ENCODE data around the gene CENPH. TPM values are rescaled to one million over a fixed set of nuclear protein-coding genes. Genes with fewer than 3 reads are reported as not detected.
"Not testable (repeated sequence)": the region's sequence is repeated elsewhere in the genome, so short reads cannot be mapped to it uniquely, and the experiment has no call there.

Gene CENPH
- polyA plus RNA-seq, 1 donor: 11.1 TPM

DNA sequence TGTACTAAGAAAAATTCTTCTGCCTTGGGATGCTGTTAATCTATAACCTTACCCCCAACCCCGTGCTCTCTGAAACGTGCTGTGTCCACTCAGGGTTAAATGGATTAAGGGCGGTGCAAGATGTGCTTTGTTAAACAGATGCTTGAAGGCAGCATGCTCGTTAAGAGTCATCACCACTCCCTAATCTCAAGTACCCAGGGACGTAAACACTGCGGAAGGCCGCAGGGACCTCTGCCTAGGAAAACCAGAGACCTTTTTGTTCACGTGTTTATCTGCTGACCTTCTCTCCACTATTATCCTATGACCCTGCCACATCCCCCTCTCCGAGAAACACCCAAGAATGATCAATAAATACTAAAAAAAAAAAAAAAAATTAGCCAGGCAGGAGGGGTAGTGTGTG is 31.4 kb downstream of the CENPH start:
- not testable (repeated sequence) for H3K27ac ChIP-seq (ENCODE audit: low read length); H3K27me3 ChIP-seq (ENCODE audit: control insufficient read depth, insufficient read depth, low read length); H3K4me3 ChIP-seq (ENCODE audit: low read length); DNase-seq; H3K4me1 ChIP-seq (ENCODE audit: control insufficient read depth, insufficient read depth, low read length); H3K36me3 ChIP-seq (ENCODE audit: control insufficient read depth, insufficient read depth, low read length); H3K9me3 ChIP-seq (ENCODE audit: control insufficient read depth, low read depth, low read length)
- WGBS (ENCODE audit: insufficient coverage, low lambda C conversion rate): no CpG with 5 or more reads among the region's 9 CpGs

DNA sequence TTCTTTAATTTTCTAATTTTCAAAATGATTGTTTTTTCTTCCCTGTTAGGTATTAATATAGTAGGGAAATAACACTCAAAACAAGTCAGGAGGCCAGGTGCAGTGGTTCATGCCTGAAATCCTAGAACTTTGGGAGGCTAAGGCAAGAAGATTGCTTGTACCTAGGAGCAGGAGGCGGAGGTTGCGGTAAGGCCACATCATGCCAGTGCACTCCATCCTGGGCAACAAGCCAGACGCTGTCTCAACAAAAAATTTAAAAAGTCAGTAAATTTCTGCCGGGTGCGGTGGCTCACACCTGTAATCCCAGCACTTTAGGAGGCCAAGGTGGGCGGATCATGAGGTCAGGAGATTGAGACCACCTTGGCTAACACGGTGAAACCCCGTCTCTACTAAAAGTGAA is 35.1 kb downstream of the CENPH start:
- no peak for DNase-seq
- H3K4me1 ChIP-seq (ENCODE audit: control insufficient read depth, insufficient read depth, low read length): peaks cover 3% of the 10 kb centered on the region
- peaks cover 3% of the 10 kb centered on the region for H3K9me3 ChIP-seq (ENCODE audit: control insufficient read depth, low read depth, low read length)
- no peaks in the 10 kb centered on the region for H3K27me3 ChIP-seq (ENCODE audit: control insufficient read depth, insufficient read depth, low read length)
- H3K36me3 ChIP-seq (ENCODE audit: control insufficient read depth, insufficient read depth, low read length): peaks cover 20% of the 10 kb centered on the region
- whole genome bisulfite sequencing (ENCODE audit: insufficient coverage, low lambda C conversion rate): no CpG with 5 or more reads among the region's 8 CpGs
- H3K27ac ChIP-seq (ENCODE audit: low read length): no peak overlapping the region
- no peak overlapping the region for H3K4me3 ChIP-seq (ENCODE audit: low read length)

DNA sequence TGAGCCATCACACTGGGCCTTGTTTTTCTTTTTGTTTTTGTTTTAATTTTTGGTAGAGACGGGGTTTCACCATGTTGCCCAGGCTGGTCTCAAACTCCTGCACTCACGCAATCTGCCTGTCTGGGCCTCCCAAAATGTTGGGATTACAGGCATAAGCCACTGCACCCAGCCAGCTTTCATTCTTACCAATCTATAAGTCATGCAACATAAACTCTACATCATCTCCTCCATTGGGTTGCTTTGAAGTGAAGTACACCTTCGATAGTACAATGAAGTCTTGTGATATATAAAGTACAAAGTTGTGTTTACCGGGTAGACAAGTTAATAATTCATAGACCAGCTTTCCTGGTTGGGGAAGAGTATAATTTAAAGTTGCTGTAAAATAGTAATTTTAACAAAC is 36.5 kb downstream of the CENPH start:
- Histone ChIP-seq H3K27ac (ENCODE audit: low read length) (peak overlapping the region; percentile 65), H3K4me3 (ENCODE audit: low read length) (no peak overlapping the region), H3K4me1 (ENCODE audit: control insufficient read depth, insufficient read depth, low read length) (peaks cover 3% of the 10 kb centered on the region), H3K9me3 (ENCODE audit: control insufficient read depth, low read depth, low read length) (no peaks in the 10 kb centered on the region), H3K36me3 (ENCODE audit: control insufficient read depth, insufficient read depth, low read length) (peaks cover 22% of the 10 kb centered on the region), H3K27me3 (ENCODE audit: control insufficient read depth, insufficient read depth, low read length) (no peaks in the 10 kb centered on the region)
- no CpG with 5 or more reads among the region's 4 CpGs for WGBS (ENCODE audit: insufficient coverage, low lambda C conversion rate)
- peak; percentile 44 to 80 for DNase-seq

DNA sequence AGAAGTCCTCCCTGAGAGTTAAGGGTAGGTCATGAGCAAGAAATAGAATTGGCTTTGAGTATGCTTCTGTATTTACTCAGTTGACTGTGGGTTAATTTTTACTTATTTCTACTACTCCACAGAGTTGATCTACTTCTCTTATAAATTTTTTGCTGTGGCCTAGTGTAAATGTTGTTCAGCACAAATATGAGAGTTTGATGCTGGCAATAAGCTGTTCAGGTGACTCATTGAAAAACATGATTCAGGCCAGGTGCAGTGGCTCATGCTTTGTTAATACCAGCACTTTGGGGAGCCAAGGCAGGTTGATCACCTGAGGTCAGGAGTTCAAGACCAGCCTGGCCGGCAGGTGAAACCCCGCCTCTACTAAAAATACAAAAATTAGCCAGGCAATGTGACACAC is 40.8 kb downstream of the CENPH start:
- DNase-seq: no peak
- WGBS (ENCODE audit: insufficient coverage, low lambda C conversion rate): no CpG with 5 or more reads among the region's 2 CpGs
- Histone ChIP-seq H3K4me3 (ENCODE audit: low read length) (no peak overlapping the region), H3K27ac (ENCODE audit: low read length) (no peak overlapping the region), H3K36me3 (ENCODE audit: control insufficient read depth, insufficient read depth, low read length) (peaks cover 20% of the 10 kb centered on the region), H3K27me3 (ENCODE audit: control insufficient read depth, insufficient read depth, low read length) (no peaks in the 10 kb centered on the region), H3K4me1 (ENCODE audit: control insufficient read depth, insufficient read depth, low read length) (peaks cover 9% of the 10 kb centered on the region), H3K9me3 (ENCODE audit: control insufficient read depth, low read depth, low read length) (no peaks in the 10 kb centered on the region)

DNA sequence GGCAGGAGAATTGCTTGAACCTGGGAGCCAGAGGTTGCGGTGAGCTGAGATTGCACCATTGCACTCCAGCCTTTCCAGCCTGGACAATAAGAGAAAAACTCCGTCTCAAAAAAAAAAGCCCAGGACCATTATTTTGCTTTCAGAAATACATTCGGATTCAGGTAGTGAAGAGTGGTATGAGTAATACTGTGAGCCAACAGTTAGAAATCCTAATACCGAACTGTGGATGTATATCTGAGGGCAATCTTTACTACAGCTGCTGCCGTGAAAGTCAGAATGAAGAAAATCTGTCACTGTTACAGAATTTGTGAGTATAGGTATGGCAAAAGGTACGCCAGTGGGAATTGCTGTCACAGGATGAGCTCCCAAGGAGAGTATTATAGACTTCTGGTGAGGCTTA is 41.9 kb downstream of the CENPH start:
- Histone ChIP-seq H3K27ac (ENCODE audit: low read length) (no peak overlapping the region), H3K36me3 (ENCODE audit: control insufficient read depth, insufficient read depth, low read length) (peaks cover 18% of the 10 kb centered on the region), H3K27me3 (ENCODE audit: control insufficient read depth, insufficient read depth, low read length) (no peaks in the 10 kb centered on the region), H3K4me3 (ENCODE audit: low read length) (no peak overlapping the region), H3K9me3 (ENCODE audit: control insufficient read depth, low read depth, low read length) (no peaks in the 10 kb centered on the region), H3K4me1 (ENCODE audit: control insufficient read depth, insufficient read depth, low read length) (peaks cover 5% of the 10 kb centered on the region)
- no peak for DNase-seq
- no CpG with 5 or more reads among the region's 6 CpGs for WGBS (ENCODE audit: insufficient coverage, low lambda C conversion rate)

DNA sequence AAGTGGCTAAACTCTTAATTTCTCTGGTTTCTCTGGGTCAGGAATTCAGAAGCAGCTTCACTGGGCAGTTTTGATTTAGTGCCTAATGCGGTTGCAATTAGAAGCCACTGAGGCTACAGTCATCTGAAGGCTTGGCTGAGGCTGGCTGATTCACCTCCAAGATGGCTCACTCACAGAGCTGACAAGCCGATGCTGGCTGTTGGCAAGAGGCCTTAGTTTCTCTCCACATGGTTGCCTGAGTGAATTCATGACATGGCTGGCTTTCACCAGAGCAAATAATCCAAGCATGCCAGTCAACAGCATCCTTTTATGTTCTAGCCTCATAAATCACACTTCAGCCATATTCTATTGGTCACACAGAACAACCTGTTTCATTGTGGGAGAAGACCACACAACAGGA is 42.5 kb downstream of the CENPH start:
- H3K27me3 ChIP-seq (ENCODE audit: control insufficient read depth, insufficient read depth, low read length): no peaks in the 10 kb centered on the region
- WGBS (ENCODE audit: insufficient coverage, low lambda C conversion rate): no CpG with 5 or more reads among the region's 2 CpGs
- no peak for DNase-seq
- no peak overlapping the region for H3K4me3 ChIP-seq (ENCODE audit: low read length)
- no peak overlapping the region for H3K27ac ChIP-seq (ENCODE audit: low read length)
- no peaks in the 10 kb centered on the region for H3K9me3 ChIP-seq (ENCODE audit: control insufficient read depth, low read depth, low read length)
- peaks cover 5% of the 10 kb centered on the region for H3K4me1 ChIP-seq (ENCODE audit: control insufficient read depth, insufficient read depth, low read length)
- peaks cover 17% of the 10 kb centered on the region for H3K36me3 ChIP-seq (ENCODE audit: control insufficient read depth, insufficient read depth, low read length)

DNA sequence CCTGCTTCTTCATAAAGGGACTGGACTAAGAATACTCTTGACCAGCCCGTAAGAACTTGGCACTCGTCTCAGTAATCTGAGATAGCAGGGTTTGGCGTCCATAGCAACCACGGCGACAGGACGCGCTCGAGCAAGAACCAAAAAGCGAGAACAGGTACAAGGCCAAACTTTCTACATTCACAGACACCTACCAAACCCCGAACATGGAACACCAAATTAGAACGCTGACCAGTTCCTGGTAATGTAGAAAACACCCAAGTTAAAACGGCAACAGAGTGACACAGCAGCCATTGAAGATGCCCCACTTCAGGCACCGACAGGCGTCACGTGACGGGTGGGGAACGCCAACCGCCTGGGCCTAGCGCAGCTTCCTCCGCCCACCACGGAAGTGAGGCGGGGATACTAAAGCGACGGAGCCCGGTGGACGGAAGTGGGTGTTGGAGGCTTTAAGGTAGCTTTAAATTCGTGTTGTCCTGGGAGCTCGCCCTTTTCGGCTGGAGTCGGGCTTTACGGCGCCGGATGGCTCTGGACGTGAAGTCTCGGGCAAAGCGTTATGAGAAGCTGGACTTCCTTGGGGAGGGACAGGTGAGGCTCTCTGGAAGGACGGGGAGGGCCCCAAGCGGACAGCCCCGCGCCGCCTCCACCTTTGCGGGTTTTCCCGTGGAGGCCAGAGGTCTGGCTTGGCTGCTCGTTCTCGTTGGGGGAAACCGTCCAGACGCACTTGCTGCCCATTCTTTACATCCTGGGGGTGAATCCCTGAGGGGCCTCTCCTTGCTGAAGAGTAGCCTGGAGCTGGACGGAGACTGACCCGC is 45.3 kb downstream of the CENPH start, which contains the start of gene CDK7:
Gene CDK7 (plus strand): TSS at position 430 of the 812 bp plus-strand sequence. CDS start 90 bp downstream, at position 520.
- 0% methylated on average over 2 of the region's 49 CpGs for WGBS (ENCODE audit: insufficient coverage, low lambda C conversion rate)
- Histone ChIP-seq H3K27me3 (ENCODE audit: control insufficient read depth, insufficient read depth, low read length) (no peaks in the 10 kb centered on the region), H3K4me1 (ENCODE audit: control insufficient read depth, insufficient read depth, low read length) (peaks cover 10% of the 10 kb centered on the region), H3K27ac (ENCODE audit: low read length) (peak within 1 kb of the TSS; percentile 74), H3K9me3 (ENCODE audit: control insufficient read depth, low read depth, low read length) (no peaks in the 10 kb centered on the region), H3K36me3 (ENCODE audit: control insufficient read depth, insufficient read depth, low read length) (peaks cover 16% of the 10 kb centered on the region), H3K4me3 (ENCODE audit: low read length) (peak within 1 kb of the TSS; percentile 70)
- DNase-seq: peak; percentile 93 to 95

DNA sequence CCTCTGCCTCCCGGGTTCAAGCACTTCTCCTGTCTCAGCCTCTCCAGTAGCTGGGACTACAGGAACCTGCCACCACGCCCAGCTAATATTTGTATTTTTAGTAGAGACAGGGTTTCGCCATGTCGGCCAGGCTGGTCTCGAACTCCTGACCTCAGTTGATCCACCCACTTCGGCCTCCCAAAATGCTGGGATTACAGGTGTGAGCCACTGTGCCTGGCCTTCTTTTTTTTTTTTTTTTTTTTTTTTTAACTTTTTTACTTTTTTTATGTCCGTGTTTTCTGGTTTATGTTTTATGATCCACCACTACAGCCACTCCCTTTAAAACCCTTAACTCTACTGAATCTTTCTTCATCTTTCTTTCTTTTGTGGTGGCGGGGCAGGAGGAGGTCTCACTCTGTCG is 47.4 kb downstream of the CENPH start:
- peaks cover 20% of the 10 kb centered on the region for H3K36me3 ChIP-seq (ENCODE audit: control insufficient read depth, insufficient read depth, low read length)
- H3K9me3 ChIP-seq (ENCODE audit: control insufficient read depth, low read depth, low read length); H3K4me3 ChIP-seq (ENCODE audit: low read length); DNase-seq; H3K27ac ChIP-seq (ENCODE audit: low read length); H3K4me1 ChIP-seq (ENCODE audit: control insufficient read depth, insufficient read depth, low read length); H3K27me3 ChIP-seq (ENCODE audit: control insufficient read depth, insufficient read depth, low read length): not testable (repeated sequence)
- 100% methylated on average over 1 of the region's 9 CpGs for WGBS (ENCODE audit: insufficient coverage, low lambda C conversion rate)

DNA sequence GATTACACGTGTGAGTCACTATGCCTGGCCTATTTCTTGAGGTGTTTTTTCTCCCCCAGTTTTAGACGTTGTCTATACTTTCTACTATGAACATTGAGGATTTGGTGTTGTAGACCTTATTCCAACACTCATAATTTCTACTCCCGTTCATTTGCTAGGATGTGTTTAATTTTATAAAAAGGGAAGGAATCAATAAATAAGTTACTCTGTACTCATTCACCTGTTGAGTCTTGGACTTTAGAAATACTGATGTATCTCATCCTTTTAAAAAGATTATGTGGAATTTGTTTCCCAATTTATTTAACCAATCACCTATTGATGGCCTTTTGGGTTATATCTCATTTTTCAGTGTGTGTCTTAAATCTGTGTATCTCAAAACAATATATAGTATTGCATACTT is 48.5 kb downstream of the CENPH start:
- Histone ChIP-seq H3K4me3 (ENCODE audit: low read length) (no peak overlapping the region), H3K4me1 (ENCODE audit: control insufficient read depth, insufficient read depth, low read length) (peaks cover 10% of the 10 kb centered on the region), H3K27me3 (ENCODE audit: control insufficient read depth, insufficient read depth, low read length) (no peaks in the 10 kb centered on the region)

DNA sequence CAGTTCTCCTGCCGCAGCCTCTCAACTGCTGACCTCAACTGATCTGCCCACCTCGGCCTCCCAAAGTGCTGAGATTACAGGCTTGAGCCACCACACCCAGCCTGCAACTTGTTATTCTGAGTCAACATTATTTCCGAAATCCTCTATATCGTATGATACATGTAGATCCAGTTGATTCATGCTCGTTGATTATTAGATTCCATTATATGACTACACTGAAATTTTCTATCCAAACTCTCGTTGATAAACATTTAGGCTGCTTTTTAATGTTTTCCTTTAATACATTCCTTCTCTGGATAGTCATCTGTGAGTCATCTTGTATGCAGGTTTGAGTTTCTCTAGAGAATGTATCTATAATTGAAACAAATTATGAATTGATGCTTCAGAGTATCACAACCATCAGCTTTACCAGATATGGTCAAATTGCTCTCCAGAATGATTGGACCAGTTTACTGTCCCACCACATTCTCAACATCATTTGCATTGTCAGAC is 49.4 kb downstream of the CENPH start:
- H3K4me1 ChIP-seq (ENCODE audit: control insufficient read depth, insufficient read depth, low read length): peaks cover 6% of the 10 kb centered on the region
- 100% methylated on average over 3 of the region's 6 CpGs for WGBS (ENCODE audit: insufficient coverage, low lambda C conversion rate)
- DNase-seq: no peak
- no peaks in the 10 kb centered on the region for H3K27me3 ChIP-seq (ENCODE audit: control insufficient read depth, insufficient read depth, low read length)
- no peak overlapping the region for H3K27ac ChIP-seq (ENCODE audit: low read length)
- no peaks in the 10 kb centered on the region for H3K9me3 ChIP-seq (ENCODE audit: control insufficient read depth, low read depth, low read length)
- peaks cover 20% of the 10 kb centered on the region for H3K36me3 ChIP-seq (ENCODE audit: control insufficient read depth, insufficient read depth, low read length)
- no peak overlapping the region for H3K4me3 ChIP-seq (ENCODE audit: low read length)

More for the DNA sequence above, 48.5 kb downstream of the CENPH start:
- no CpG with 5 or more reads among the region's 3 CpGs for WGBS (ENCODE audit: insufficient coverage, low lambda C conversion rate)
- DNase-seq: no peak
- Histone ChIP-seq H3K36me3 (ENCODE audit: control insufficient read depth, insufficient read depth, low read length) (peaks cover 20% of the 10 kb centered on the region), H3K9me3 (ENCODE audit: control insufficient read depth, low read depth, low read length) (no peaks in the 10 kb centered on the region), H3K27ac (ENCODE audit: low read length) (no peak overlapping the region)

Data from large intestine (tissue), 3 donors.